ENCODE data around the gene FAM170B. TPM values are rescaled to one million over a fixed set of nuclear protein-coding genes. Genes with fewer than 3 reads are reported as not detected.

Gene FAM170B
- total and polyA plus RNA-seq, 2 donors (not counting 3 experiments of a cell fraction or from before 2014, with no cell fraction given) = not detected

- ChIA-PET CTCF (interaction anchor here (0.7 kb wide), 1 partner anchor 23 kb away, joined by 3 read pairs; no protein-coding TSS in a partner anchor), POLR2A (interaction anchor here (0.7 kb wide), 1 partner anchor 42 kb away, joined by 3 read pairs; no protein-coding TSS in a partner anchor)
- Histone ChIP-seq H3K9me1 (replicated peaks; ENCODE audit: control insufficient read depth, extremely low read depth, insufficient read depth, low read length) (no peaks in the 10 kb centered on the region), H3K79me2 (ENCODE audit: control insufficient read depth, insufficient read depth, low read length) (no peaks in the 10 kb centered on the region), H3K27ac (ENCODE audit: insufficient read depth, low read depth, low read length) (no peak overlapping the region), H3K27me3 (ENCODE audit: control insufficient read depth in 2 of 2, insufficient read depth in 2 of 2, low read length in 2 of 2) (no peaks in the 10 kb centered on the region), H4K20me1 (replicated peaks; ENCODE audit: control insufficient read depth, extremely low read depth, insufficient read depth, low read length) (no peaks in the 10 kb centered on the region), H3K4me3 (replicated peaks in 1 of 3; ENCODE audit: insufficient read depth in 1 of 3, low read depth in 1 of 3, low read length in 3 of 3) (no peak overlapping the region), H3K36me3 (ENCODE audit: control insufficient read depth in 2 of 2, extremely low read depth in 1 of 2, insufficient read depth in 2 of 2, low read length in 2 of 2) (no peaks in the 10 kb centered on the region), H3K9ac (replicated peaks; ENCODE audit: extremely low read depth, insufficient read depth, low read length) (no peak overlapping the region), H3K4me1 (ENCODE audit: control insufficient read depth, extremely low read depth, insufficient read depth, low read length) (no peaks in the 10 kb centered on the region), H3K9me3 (replicated peaks; ENCODE audit: control insufficient read depth, insufficient read depth, low read length) (no peaks in the 10 kb centered on the region), H3K4me2 (ENCODE audit: insufficient read depth, low read length) (no peak overlapping the region), H2AFZ (ENCODE audit: low read depth, low read length) (no peak overlapping the region)
- no peak for DNase-seq (ENCODE audit: low read depth, low spot score)
- intact Hi-C loops (cut with micrococcal nuclease) (no loop called here), dilution Hi-C loops (cut with MboI; ENCODE audit: extremely low pct_ligation_motif_present, low sequenced_read_pairs) (no loop called here)
- TF ChIP-seq FOS (IDR thresholded peaks at IDR 0.05; ENCODE audit: borderline replicate concordance, insufficient read depth, low read length) (no peak), MYC (IDR thresholded peaks at IDR 0.05; ENCODE audit: low read depth, low read length) (no peak), EZH2 (IDR thresholded peaks at IDR 0.05; ENCODE audit: borderline replicate concordance, low read depth, low read length, severe bottlenecking) (no peak), POLR2A (IDR thresholded peaks at IDR 0.05; ENCODE audit: low read depth, low read length) (no peak), JUN (IDR thresholded peaks at IDR 0.05; ENCODE audit: borderline replicate concordance, insufficient read depth, insufficient read length, low read depth) (no peak), POLR2AphosphoS5 (IDR thresholded peaks at IDR 0.05; ENCODE audit: insufficient read depth, low read depth, low read length) (no peak), GATA2 (IDR thresholded peaks at IDR 0.05; ENCODE audit: insufficient read depth, insufficient read length, low read depth, low read length) (no peak)
- TF ChIP-seq, protein P1, sequence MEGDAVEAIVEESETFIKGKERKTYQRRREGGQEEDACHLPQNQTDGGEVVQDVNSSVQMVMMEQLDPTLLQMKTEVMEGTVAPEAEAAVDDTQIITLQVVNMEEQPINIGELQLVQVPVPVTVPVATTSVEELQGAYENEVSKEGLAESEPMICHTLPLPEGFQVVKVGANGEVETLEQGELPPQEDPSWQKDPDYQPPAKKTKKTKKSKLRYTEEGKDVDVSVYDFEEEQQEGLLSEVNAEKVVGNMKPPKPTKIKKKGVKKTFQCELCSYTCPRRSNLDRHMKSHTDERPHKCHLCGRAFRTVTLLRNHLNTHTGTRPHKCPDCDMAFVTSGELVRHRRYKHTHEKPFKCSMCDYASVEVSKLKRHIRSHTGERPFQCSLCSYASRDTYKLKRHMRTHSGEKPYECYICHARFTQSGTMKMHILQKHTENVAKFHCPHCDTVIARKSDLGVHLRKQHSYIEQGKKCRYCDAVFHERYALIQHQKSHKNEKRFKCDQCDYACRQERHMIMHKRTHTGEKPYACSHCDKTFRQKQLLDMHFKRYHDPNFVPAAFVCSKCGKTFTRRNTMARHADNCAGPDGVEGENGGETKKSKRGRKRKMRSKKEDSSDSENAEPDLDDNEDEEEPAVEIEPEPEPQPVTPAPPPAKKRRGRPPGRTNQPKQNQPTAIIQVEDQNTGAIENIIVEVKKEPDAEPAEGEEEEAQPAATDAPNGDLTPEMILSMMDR (IDR thresholded peaks at IDR 0.05; ENCODE audit: extremely low read depth in 1 of 2, insufficient read depth in 1 of 2, low read depth in 1 of 2, low read length in 2 of 2) = no peak
- TF ChIP-seq, protein P2, sequence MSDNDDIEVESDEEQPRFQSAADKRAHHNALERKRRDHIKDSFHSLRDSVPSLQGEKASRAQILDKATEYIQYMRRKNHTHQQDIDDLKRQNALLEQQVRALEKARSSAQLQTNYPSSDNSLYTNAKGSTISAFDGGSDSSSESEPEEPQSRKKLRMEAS (IDR thresholded peaks at IDR 0.05; ENCODE audit: insufficient read depth, insufficient read length) = no peak
- FAIRE-seq = no peak
- BruUV-seq (replicated peaks) = no TSS peak
Measured at GRCh38 chr10:49096890-49097445, 36.9 kb downstream of the FAM170B start.

Measured in endothelial cell of umbilical vein (primary cell).